ENCODE results near the gene FADD. TPM values are rescaled to one million over a fixed set of nuclear protein-coding genes. Genes with fewer than 3 reads are reported as not detected.

FADD gene
- total RNA-seq, 1 donor from 2014 or later = 21.3 TPM

- H3K27ac ChIP-seq = no peak overlapping the region
- H3K9me3 ChIP-seq = no peaks in the 10 kb centered on the region
- no peaks in the 10 kb centered on the region for H3K4me1 ChIP-seq
- no peaks in the 10 kb centered on the region for H3K36me3 ChIP-seq
- DNase-seq = no peak
- TF ChIP-seq CTCF (IDR thresholded peaks at IDR 0.05) = no peak
- H3K4me3 ChIP-seq = no peak overlapping the region
- no peaks in the 10 kb centered on the region for H3K27me3 ChIP-seq
- ATAC-seq = no peak
- intact Hi-C loops (cut with DNase I) = no loop called here
Observed at GRCh38 chr11:70168405-70168754, 34.7 kb upstream of the FADD start.

GRCh38 chr11:70169127-70169526 is 34.0 kb upstream of the FADD start:
- H3K4me3 ChIP-seq = no peak overlapping the region
- H3K36me3 ChIP-seq = no peaks in the 10 kb centered on the region
- H3K4me1 ChIP-seq = no peaks in the 10 kb centered on the region
- TF ChIP-seq CTCF (IDR thresholded peaks at IDR 0.05) = no peak
- DNase-seq (no peak), ATAC-seq (no peak)
- H3K27me3 ChIP-seq = no peaks in the 10 kb centered on the region
- intact Hi-C loops (cut with DNase I) = no loop called here
- no peak overlapping the region for H3K27ac ChIP-seq
- no peaks in the 10 kb centered on the region for H3K9me3 ChIP-seq

DNA sequence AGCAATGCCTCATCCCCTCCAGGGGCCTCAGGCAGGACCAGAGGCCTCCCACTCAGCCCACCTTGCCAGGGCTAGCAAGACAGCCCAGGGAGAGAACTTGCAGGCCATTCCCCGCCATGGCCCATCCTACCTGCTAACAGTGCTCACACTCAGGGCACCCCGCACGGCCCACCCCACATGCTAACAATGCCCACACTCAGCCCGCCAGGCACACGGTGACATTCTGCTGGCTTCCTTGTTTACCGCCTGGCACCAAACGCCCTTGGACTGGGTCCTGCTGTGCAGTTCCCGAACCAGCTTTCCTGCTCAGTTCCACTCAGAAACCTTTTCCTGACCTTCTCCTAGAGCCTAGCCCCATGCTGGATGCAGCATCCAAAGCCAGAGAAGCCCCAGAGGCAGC is 33.5 kb upstream of the FADD start:
- Histone ChIP-seq H3K9me3 (no peaks in the 10 kb centered on the region), H3K4me1 (no peaks in the 10 kb centered on the region), H3K27me3 (no peaks in the 10 kb centered on the region), H3K27ac (no peak overlapping the region), H3K36me3 (no peaks in the 10 kb centered on the region), H3K4me3 (no peak overlapping the region)
- intact Hi-C loops (cut with DNase I) = no loop called here
- no peak for TF ChIP-seq CTCF (IDR thresholded peaks at IDR 0.05)
- ATAC-seq = no peak
- no peak for DNase-seq

GRCh38 chr11:70170596-70171210 is 32.4 kb upstream of the FADD start:
- ATAC-seq = no peak
- TF ChIP-seq CTCF (IDR thresholded peaks at IDR 0.05) = no peak
- Histone ChIP-seq H3K9me3 (no peaks in the 10 kb centered on the region), H3K36me3 (no peaks in the 10 kb centered on the region), H3K27me3 (no peaks in the 10 kb centered on the region), H3K27ac (no peak overlapping the region), H3K4me3 (no peak overlapping the region), H3K4me1 (no peaks in the 10 kb centered on the region)
- intact Hi-C loops (cut with DNase I) = no loop called here
- no peak for DNase-seq

GRCh38 chr11:70173018-70173417 is 30.1 kb upstream of the FADD start:
- intact Hi-C loops (cut with DNase I) = no loop called here
- Histone ChIP-seq H3K9me3 (no peaks in the 10 kb centered on the region), H3K36me3 (no peaks in the 10 kb centered on the region), H3K27me3 (no peaks in the 10 kb centered on the region), H3K4me3 (no peak overlapping the region), H3K27ac (no peak overlapping the region), H3K4me1 (no peaks in the 10 kb centered on the region)
- TF ChIP-seq CTCF (IDR thresholded peaks at IDR 0.05) = no peak
- no peak for DNase-seq
- ATAC-seq = no peak

Data from upper lobe of right lung (tissue), 1 donor.